CD14-positive monocyte (primary cell): ENCODE data around the gene DUSP16. TPM values are rescaled to one million over a fixed set of nuclear protein-coding genes. Genes with fewer than 3 reads are reported as not detected.

Experiments used
- DNase-seq, 3 donors: peaks; one replicate each; pipeline ENCODE4 v3.0.0-alpha.2; 2011 to 2022
- H2AFZ ChIP-seq: 2 replicates; pipeline ENCODE4 v1.6.0; 2012; ENCODE audit warnings: mild to moderate bottlenecking, low read depth, low read length, inconsistent platforms; ENCODE audit not compliant: insufficient read depth, poor library complexity, severe bottlenecking
- H3K27ac ChIP-seq, 2 donors: 1 replicate in 1 of 2; 2 replicates in 1 of 2; pipeline ENCODE4 v1.5.1; 2012 to 2013; ENCODE audit warnings: low read length in 2 of 2, control low read depth in 1 of 2, inconsistent platforms in 1 of 2, low read depth in 1 of 2, mild to moderate bottlenecking in 1 of 2
- H3K27me3 ChIP-seq, 2 donors: one replicate each; pipeline versions ENCODE4 v1.6.0 to v1.6.1; 2011 to 2013; ENCODE audit warnings: low read length in 2 of 2; ENCODE audit not compliant: control insufficient read depth in 2 of 2, insufficient read depth in 2 of 2
- H3K36me3 ChIP-seq, 2 donors: replicated peaks in 1 of 2; 1 replicate in 1 of 2; 2 replicates in 1 of 2; pipeline versions ENCODE4 v1.5.1 to v1.6.1; 2012 to 2013; ENCODE audit warnings: low read length in 2 of 2, control low read depth in 1 of 2, inconsistent platforms in 1 of 2, mild to moderate bottlenecking in 1 of 2; ENCODE audit not compliant: insufficient read depth in 2 of 2, control insufficient read depth in 1 of 2
- H3K4me1 ChIP-seq, 2 donors: 1 replicate in 1 of 2; 2 replicates in 1 of 2; pipeline versions ENCODE4 v1.5.1 to v1.6.1; 2012 to 2013; ENCODE audit warnings: low read length in 2 of 2, control low read depth in 1 of 2, inconsistent platforms in 1 of 2, mild to moderate bottlenecking in 1 of 2, moderate library complexity in 1 of 2; ENCODE audit not compliant: insufficient read depth in 2 of 2, control insufficient read depth in 1 of 2
- H3K4me2 ChIP-seq: replicated peaks from 2 replicates; pipeline ENCODE3; 2012; ENCODE audit warnings: low read length, moderate library complexity, mild to moderate bottlenecking; ENCODE audit not compliant: poor library complexity, severe bottlenecking; ENCODE audit errors: extremely low read depth
- H3K4me3 ChIP-seq, 3 experiments: fragments of 200-600 bp in 1 of 3; sonication (generic) in 1 of 3; replicated peaks in 1 of 3; 1 replicate in 2 of 3; 2 replicates in 1 of 3; pipeline ENCODE4 v1.5.1; 2011 to 2013; ENCODE audit warnings: low read length in 3 of 3, mild to moderate bottlenecking in 3 of 3, control low read depth in 2 of 3, low read depth in 2 of 3, inconsistent platforms in 1 of 3, moderate library complexity in 1 of 3
- H3K79me2 ChIP-seq: 2 replicates; pipeline ENCODE4 v1.6.0; 2012; ENCODE audit warnings: mild to moderate bottlenecking, control low read depth, inconsistent platforms, low read length, moderate library complexity; ENCODE audit not compliant: insufficient read depth
- H3K9ac ChIP-seq: 2 replicates; pipeline ENCODE4 v1.6.0; 2017; ENCODE audit warnings: low read length, mild to moderate bottlenecking; ENCODE audit not compliant: insufficient read depth, poor library complexity, severe bottlenecking
- H3K9me3 ChIP-seq, 2 donors: replicated peaks in 1 of 2; 1 replicate in 1 of 2; 2 replicates in 1 of 2; pipeline versions ENCODE4 v1.5.1 to v1.6.1; 2012 to 2013; ENCODE audit warnings: low read length in 2 of 2, control low read depth in 1 of 2; ENCODE audit not compliant: control insufficient read depth in 1 of 2, insufficient read depth in 1 of 2
- H4K20me1 ChIP-seq: 2 replicates; pipeline ENCODE4 v1.6.0; 2012; ENCODE audit warnings: mild to moderate bottlenecking, low read length, control low read depth, moderate library complexity; ENCODE audit not compliant: insufficient read depth
- H3K27ac Mint-ChIP-seq, 7 donors: one replicate each; pipeline ENCODE4 v1.8.0; 2020; ENCODE audit warnings: mild to moderate bottlenecking in 7 of 7, mixed read lengths in 7 of 7, moderate library complexity in 6 of 7, inconsistent platforms in 2 of 7
- H3K27me3 Mint-ChIP-seq, 3 donors: one replicate each; pipeline ENCODE4 v1.8.0; 2021 to 2022; ENCODE audit warnings: low read depth in 3 of 3, mild to moderate bottlenecking in 3 of 3, mixed read lengths in 3 of 3, moderate library complexity in 3 of 3, inconsistent platforms in 1 of 3
- H3K36me3 Mint-ChIP-seq, 2 donors: one replicate each; pipeline ENCODE4 v1.8.0; 2020; ENCODE audit warnings: mixed read lengths in 2 of 2, inconsistent platforms in 1 of 2, mild to moderate bottlenecking in 1 of 2
- H3K4me1 Mint-ChIP-seq: one replicate; pipeline ENCODE4 v1.8.0; 2020; ENCODE audit warnings: mild to moderate bottlenecking, mixed read lengths
- H3K4me3 Mint-ChIP-seq, 2 donors: one replicate each; pipeline ENCODE4 v1.8.0; 2020; ENCODE audit warnings: mild to moderate bottlenecking in 2 of 2, mixed read lengths in 2 of 2, moderate library complexity in 1 of 2
- H3K9me3 Mint-ChIP-seq, 7 donors: one replicate each; pipeline ENCODE4 v1.8.0; 2020 to 2022; ENCODE audit warnings: mixed read lengths in 7 of 7, mild to moderate bottlenecking in 6 of 7, moderate library complexity in 6 of 7, inconsistent platforms in 2 of 7
- WGBS: methylation state at CpG from one replicate; pipeline ENCODE4 v1.1.5; 2013; ENCODE audit warnings: missing lambda C conversion rate; ENCODE audit not compliant: insufficient coverage; 5-methylcytosine and 5-hydroxymethylcytosine counted together
- intact Hi-C, 2 donors: fragments of 100-400 bp; cut with micrococcal nuclease; formaldehyde crosslinking; loops; one replicate each; pipeline versions ENCODE4 v1.15.0 to v1.15.1; 2023
- polyA plus RNA-seq, 3 donors: library from polyadenylated mRNA; depleted of rRNA in 1 of 3; unstranded in 2 of 3; stranded (reverse) in 1 of 3; fragments of 300-500 nt in 2 of 3; fragments of >200 nt in 1 of 3; fragmentation: Illumina TruSeq in 2 of 3; gene quantifications; 1 replicate in 2 of 3; 2 replicates in 1 of 3; pipeline ENCODE4 v1.2.3, GENCODE V29; 2012 to 2021
- TF ChIP-seq, protein P1 (sequence below): fragments of 200-600 bp; IDR thresholded peaks from one replicate; pipeline ENCODE4 v1.8.0; 2022; ENCODE audit warnings: antibody characterized with exemption, mild to moderate bottlenecking

The DUSP16 gene
- polyA plus RNA-seq, 3 donors = 0.04 to 0.46 (median 0.27) TPM

DNA sequence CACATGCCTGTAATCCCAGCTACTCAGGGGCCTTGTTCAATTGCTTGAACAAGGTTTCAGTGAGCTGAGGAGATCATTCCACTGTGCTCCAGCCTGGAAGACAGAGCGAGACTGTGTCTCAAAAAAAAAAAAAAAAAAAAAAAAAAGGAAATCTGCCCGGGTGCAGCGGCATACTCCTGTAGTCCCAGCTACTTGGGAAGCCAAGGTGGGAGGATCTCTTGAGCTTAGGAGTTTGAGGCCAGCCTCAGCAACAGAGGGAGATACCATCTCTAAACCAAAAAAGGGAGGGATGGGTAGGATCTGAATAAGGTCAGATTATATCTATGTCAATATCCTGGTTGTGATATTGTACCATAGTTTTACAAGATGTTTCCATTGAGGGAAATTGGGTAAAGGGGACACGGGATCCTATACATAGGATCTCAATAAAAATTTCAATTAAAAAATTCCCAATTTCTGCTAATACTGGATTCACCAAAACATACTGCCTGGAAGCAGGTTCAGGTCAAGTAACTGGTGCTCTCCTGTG, 129.4 kb downstream of the DUSP16 start:
- Mint-ChIP-seq H3K4me1 (no peaks in the 10 kb centered on the region), H3K4me3 (no peak overlapping the region), H3K36me3 (peaks cover 20 to 22% of the 10 kb centered on the region in 2 donors), H3K27me3 (no peaks in the 10 kb centered on the region), H3K9me3 (peaks cover 0 to 3% (median 0%) of the 10 kb centered on the region in 7 donors), H3K27ac (peak overlapping the region in 1 of 7 donors; percentile 80)
- no CpG with 5 or more reads among the region's 4 CpGs for WGBS
- Histone ChIP-seq H3K4me2 (no peak overlapping the region), H4K20me1 (no peaks in the 10 kb centered on the region), H3K36me3 (peaks cover 0 to 19% of the 10 kb centered on the region in 2 donors), H3K9me3 (no peaks in the 10 kb centered on the region), H3K27ac (no peak overlapping the region), H2AFZ (no peak overlapping the region), H3K9ac (no peak overlapping the region), H3K4me1 (no peaks in the 10 kb centered on the region), H3K4me3 (no peak overlapping the region), H3K79me2 (no peaks in the 10 kb centered on the region), H3K27me3 (no peaks in the 10 kb centered on the region)
- TF ChIP-seq, protein P1, sequence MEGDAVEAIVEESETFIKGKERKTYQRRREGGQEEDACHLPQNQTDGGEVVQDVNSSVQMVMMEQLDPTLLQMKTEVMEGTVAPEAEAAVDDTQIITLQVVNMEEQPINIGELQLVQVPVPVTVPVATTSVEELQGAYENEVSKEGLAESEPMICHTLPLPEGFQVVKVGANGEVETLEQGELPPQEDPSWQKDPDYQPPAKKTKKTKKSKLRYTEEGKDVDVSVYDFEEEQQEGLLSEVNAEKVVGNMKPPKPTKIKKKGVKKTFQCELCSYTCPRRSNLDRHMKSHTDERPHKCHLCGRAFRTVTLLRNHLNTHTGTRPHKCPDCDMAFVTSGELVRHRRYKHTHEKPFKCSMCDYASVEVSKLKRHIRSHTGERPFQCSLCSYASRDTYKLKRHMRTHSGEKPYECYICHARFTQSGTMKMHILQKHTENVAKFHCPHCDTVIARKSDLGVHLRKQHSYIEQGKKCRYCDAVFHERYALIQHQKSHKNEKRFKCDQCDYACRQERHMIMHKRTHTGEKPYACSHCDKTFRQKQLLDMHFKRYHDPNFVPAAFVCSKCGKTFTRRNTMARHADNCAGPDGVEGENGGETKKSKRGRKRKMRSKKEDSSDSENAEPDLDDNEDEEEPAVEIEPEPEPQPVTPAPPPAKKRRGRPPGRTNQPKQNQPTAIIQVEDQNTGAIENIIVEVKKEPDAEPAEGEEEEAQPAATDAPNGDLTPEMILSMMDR = no peak
- intact Hi-C loops = no loop called here
- DNase-seq = no peak

DNA sequence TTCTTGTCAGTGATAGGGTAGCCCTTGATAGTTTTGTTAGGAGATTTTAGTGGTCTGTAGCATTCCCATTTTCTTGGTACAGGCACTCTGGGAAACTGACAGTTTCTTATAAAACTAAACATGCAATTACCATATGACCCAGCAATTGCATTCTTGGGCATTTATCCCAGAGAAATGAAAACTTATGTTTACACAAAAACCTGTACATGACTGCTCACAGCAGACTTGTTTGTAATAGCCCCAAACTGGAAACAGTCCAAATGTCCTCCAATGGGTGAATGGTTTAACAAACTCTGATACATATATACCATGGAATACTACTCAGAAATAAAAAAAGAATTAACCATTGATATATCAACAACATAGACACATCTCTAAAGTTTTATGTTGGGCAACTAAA, 130.3 kb downstream of the DUSP16 start:
- H3K27me3 ChIP-seq = no peaks in the 10 kb centered on the region
- Mint-ChIP-seq H3K4me3 (no peak overlapping the region), H3K36me3 (peaks cover 14 to 21% of the 10 kb centered on the region in 2 donors), H3K4me1 (no peaks in the 10 kb centered on the region), H3K9me3 (peaks cover 0 to 3% (median 0%) of the 10 kb centered on the region in 7 donors), H3K27me3 (no peaks in the 10 kb centered on the region), H3K27ac (no peak overlapping the region)
- intact Hi-C loops = no loop called here
- H3K4me1 ChIP-seq = no peaks in the 10 kb centered on the region
- no peak overlapping the region for H3K4me2 ChIP-seq
- no peak overlapping the region for H3K9ac ChIP-seq
- H3K79me2 ChIP-seq = no peaks in the 10 kb centered on the region
- no peaks in the 10 kb centered on the region for H3K9me3 ChIP-seq
- no peak for DNase-seq
- peaks cover 0 to 19% of the 10 kb centered on the region in 2 donors for H3K36me3 ChIP-seq
- no peak overlapping the region for H3K4me3 ChIP-seq
- no peaks in the 10 kb centered on the region for H4K20me1 ChIP-seq
- H2AFZ ChIP-seq = no peak overlapping the region
- TF ChIP-seq, protein P1 = no peak
- no peak overlapping the region for H3K27ac ChIP-seq
